WTC11 (cell line): ENCODE data around the gene NUSAP1.

Experiments used
- ETV6 ChIP-seq: sonication (generic); formaldehyde crosslinking; IDR thresholded peaks from 2 replicates; pipeline ENCODE4 v1.8.1; 2022; ENCODE audit warnings: mild to moderate bottlenecking, missing genetic modification reagents
- SMAD3 ChIP-seq: sonication (generic); formaldehyde crosslinking; IDR thresholded peaks from 2 replicates; pipeline ENCODE4 v1.8.0; 2022; ENCODE audit warnings: missing genetic modification reagents, mild to moderate bottlenecking, borderline replicate concordance
- SP1 ChIP-seq: sonication (generic); formaldehyde crosslinking; conservative IDR thresholded peaks from 2 replicates; pipeline ENCODE4 v1.8.1; 2022; ENCODE audit warnings: missing genetic modification reagents
- TF ChIP-seq, protein P1 (sequence below): fragments of 200-600 bp; IDR thresholded peaks from 2 replicates; pipeline ENCODE4 v1.8.0; 2022; ENCODE audit warnings: antibody characterized with exemption
- TF ChIP-seq, protein P2 (sequence below): sonication (generic); formaldehyde crosslinking; conservative IDR thresholded peaks from 2 replicates; pipeline ENCODE4 v1.8.1; 2022; ENCODE audit warnings: mild to moderate bottlenecking, missing genetic modification reagents

DNA sequence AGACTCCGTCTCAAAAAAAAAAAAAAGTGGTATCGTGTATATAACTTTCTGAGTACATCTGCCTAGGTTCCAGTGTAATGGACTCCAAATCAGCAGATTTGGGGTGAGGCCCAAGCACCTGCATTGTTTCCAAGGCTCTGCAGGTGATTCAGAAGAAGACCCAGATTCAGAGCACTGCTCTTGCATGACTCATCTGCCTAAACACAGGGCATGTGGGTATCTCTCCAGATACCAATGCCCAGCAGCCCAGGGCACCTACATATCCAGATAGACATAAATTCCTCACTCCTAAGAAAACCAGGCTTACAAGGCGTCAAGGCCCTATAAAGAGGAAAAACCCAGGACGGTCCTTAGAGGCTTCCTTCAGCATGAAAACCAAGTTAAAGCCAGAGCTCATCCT, 45.3 kb downstream of the NUSAP1 start:
- TF ChIP-seq, protein P1, sequence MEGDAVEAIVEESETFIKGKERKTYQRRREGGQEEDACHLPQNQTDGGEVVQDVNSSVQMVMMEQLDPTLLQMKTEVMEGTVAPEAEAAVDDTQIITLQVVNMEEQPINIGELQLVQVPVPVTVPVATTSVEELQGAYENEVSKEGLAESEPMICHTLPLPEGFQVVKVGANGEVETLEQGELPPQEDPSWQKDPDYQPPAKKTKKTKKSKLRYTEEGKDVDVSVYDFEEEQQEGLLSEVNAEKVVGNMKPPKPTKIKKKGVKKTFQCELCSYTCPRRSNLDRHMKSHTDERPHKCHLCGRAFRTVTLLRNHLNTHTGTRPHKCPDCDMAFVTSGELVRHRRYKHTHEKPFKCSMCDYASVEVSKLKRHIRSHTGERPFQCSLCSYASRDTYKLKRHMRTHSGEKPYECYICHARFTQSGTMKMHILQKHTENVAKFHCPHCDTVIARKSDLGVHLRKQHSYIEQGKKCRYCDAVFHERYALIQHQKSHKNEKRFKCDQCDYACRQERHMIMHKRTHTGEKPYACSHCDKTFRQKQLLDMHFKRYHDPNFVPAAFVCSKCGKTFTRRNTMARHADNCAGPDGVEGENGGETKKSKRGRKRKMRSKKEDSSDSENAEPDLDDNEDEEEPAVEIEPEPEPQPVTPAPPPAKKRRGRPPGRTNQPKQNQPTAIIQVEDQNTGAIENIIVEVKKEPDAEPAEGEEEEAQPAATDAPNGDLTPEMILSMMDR: no peak
- TF ChIP-seq ETV6 (CRISPR knock-in tag) (no peak), SMAD3 (no peak), SP1 (CRISPR knock-in tag) (no peak)
- TF ChIP-seq, protein P2, sequence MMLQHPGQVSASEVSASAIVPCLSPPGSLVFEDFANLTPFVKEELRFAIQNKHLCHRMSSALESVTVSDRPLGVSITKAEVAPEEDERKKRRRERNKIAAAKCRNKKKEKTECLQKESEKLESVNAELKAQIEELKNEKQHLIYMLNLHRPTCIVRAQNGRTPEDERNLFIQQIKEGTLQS (CRISPR knock-in tag): no peak
